ENCODE results near the gene MRPL10.
A peak's percentile ranks its signal among the peaks of the same experiment; 100 is the strongest.

Gene MRPL10

GRCh38 chr17:47857551-47858455 is 26.5 kb upstream of the MRPL10 start:
- TF ChIP-seq CTCF (IDR thresholded peaks at IDR 0.05; ENCODE audit: borderline replicate concordance, control extremely low read depth, extremely low read depth, insufficient read depth, missing control alignments): no peak
- in situ Hi-C loops (cut with MboI; ENCODE audit: low sequenced_read_pairs, unreplicated experiment): no loop called here
- no peak for DNase-seq (ENCODE audit: low spot score)

GRCh38 chr17:47856830-47857229 is 25.5 kb upstream of the MRPL10 start:
- TF ChIP-seq CTCF (IDR thresholded peaks at IDR 0.05; ENCODE audit: borderline replicate concordance, control extremely low read depth, extremely low read depth, insufficient read depth, missing control alignments): no peak
- in situ Hi-C loops (cut with MboI; ENCODE audit: low sequenced_read_pairs, unreplicated experiment): no loop called here
- DNase-seq (ENCODE audit: low spot score): no peak

- no peak for DNase-seq (ENCODE audit: low spot score)
- no peak for TF ChIP-seq CTCF (IDR thresholded peaks at IDR 0.05; ENCODE audit: borderline replicate concordance, control extremely low read depth, extremely low read depth, insufficient read depth, missing control alignments)
- in situ Hi-C loops (cut with MboI; ENCODE audit: low sequenced_read_pairs, unreplicated experiment): no loop called here
Observed at GRCh38 chr17:47855737-47856136, 24.4 kb upstream of the MRPL10 start.

GRCh38 chr17:47853616-47854015 is 22.3 kb upstream of the MRPL10 start:
- in situ Hi-C loops (cut with MboI; ENCODE audit: low sequenced_read_pairs, unreplicated experiment): no loop called here
- no peak for DNase-seq (ENCODE audit: low spot score)
- no peak for TF ChIP-seq CTCF (IDR thresholded peaks at IDR 0.05; ENCODE audit: borderline replicate concordance, control extremely low read depth, extremely low read depth, insufficient read depth, missing control alignments)

GRCh38 chr17:47852113-47852949 is 21.0 kb upstream of the MRPL10 start:
- in situ Hi-C loops (cut with MboI; ENCODE audit: low sequenced_read_pairs, unreplicated experiment): no loop called here
- no peak for TF ChIP-seq CTCF (IDR thresholded peaks at IDR 0.05; ENCODE audit: borderline replicate concordance, control extremely low read depth, extremely low read depth, insufficient read depth, missing control alignments)
- peak; percentile 66 for DNase-seq (ENCODE audit: low spot score)

GRCh38 chr17:47851764-47852112 is 20.4 kb upstream of the MRPL10 start:
- no peak for DNase-seq (ENCODE audit: low spot score)
- TF ChIP-seq CTCF (IDR thresholded peaks at IDR 0.05; ENCODE audit: borderline replicate concordance, control extremely low read depth, extremely low read depth, insufficient read depth, missing control alignments): no peak
- in situ Hi-C loops (cut with MboI; ENCODE audit: low sequenced_read_pairs, unreplicated experiment): no loop called here
